ENCODE data around the gene GJE1.
A peak's percentile ranks its signal among the peaks of the same experiment; 100 is the strongest.

The GJE1 gene

GRCh38 chr6:142167071-142167470 lies 34.3 kb downstream of the GJE1 start:
- no peak for DNase-seq

GRCh38 chr6:142167486-142167885 lies 34.8 kb downstream of the GJE1 start:
- DNase-seq = no peak

GRCh38 chr6:142171351-142171750 lies 38.6 kb downstream of the GJE1 start:
- DNase-seq = no peak

GRCh38 chr6:142172758-142173157 lies 40.0 kb downstream of the GJE1 start:
- DNase-seq = no peak

GRCh38 chr6:142173980-142174379 lies 41.3 kb downstream of the GJE1 start:
- no peak for DNase-seq

- DNase-seq = no peak
These were observed 42.0 kb downstream of the GJE1 start for GRCh38 chr6:142174703-142175102.

- no peak for DNase-seq
These were observed 45.4 kb downstream of the GJE1 start for GRCh38 chr6:142178129-142178528.

GRCh38 chr6:142182004-142182403 lies 49.3 kb downstream of the GJE1 start:
- DNase-seq = no peak

- peak; percentile 21 for DNase-seq
These were observed 50.6 kb downstream of the GJE1 start for GRCh38 chr6:142183351-142183750.

GRCh38 chr6:142184307-142184706 lies 51.6 kb downstream of the GJE1 start:
- peak; percentile 41 for DNase-seq

Measured in hematopoietic multipotent progenitor cell treated with erythropoietin and hydrocortisone succinate and interleukin-3 and kit ligand, for 6 days (in vitro differentiated cells).